SW480 (cell line): ENCODE results near the gene TRIB2.

Source experiments
- DNase-seq: peaks from one replicate; pipeline ENCODE4 v3.0.0-alpha.2; 2016; ENCODE audit warnings: low spot score

Gene TRIB2

GRCh38 chr2:12778811-12779579 lies 62.3 kb downstream of the TRIB2 start:
- no peak for DNase-seq

GRCh38 chr2:12781329-12781728 lies 64.6 kb downstream of the TRIB2 start:
- DNase-seq, result no peak

DNA sequence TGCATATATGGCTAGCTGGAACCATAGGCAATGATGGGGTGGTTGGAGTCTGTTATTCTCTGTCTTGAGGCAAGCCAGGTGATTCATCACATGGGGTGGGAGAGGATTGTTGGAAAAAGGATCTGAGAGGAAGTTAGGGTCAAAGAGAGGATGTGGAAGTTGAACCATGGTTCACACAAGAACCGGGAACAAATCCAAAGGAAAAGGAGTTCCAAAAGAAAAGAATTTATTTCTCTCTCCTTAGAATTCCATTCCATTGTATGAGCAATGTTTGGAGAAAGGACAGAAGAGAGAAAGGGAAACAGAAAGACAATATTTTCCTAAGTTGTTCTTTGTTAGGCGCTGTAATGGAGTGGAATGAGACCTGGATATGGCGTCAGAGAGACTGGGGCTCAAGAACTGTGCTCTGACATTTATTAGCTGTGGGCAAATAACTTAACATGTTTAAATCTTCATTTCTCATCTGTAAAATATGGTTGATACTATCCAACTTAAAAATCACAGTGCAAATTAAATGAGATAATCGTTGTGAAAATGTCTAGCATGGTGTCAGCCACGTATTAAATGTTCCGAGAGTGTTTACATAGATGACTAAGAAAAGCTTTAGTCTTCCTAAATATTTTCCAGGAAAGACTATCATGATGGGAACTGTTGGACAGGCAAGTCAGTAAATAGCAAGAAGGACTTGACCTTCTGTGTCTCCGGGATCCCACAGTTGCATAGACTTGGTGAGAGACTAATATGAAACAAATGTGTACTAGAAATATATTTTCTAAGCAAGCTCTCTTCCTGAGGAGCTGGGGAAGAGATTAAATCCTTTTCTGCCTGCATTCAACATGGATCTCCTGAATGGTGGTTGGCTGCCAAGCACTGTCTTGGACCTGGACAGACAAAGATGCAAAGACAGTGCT lies 71.4 kb downstream of the TRIB2 start:
- no peak for DNase-seq

- DNase-seq, result no peak
Observed at GRCh38 chr2:12791906-12792305, 75.2 kb downstream of the TRIB2 start.
